GM21528 (cell line): ENCODE measurements around the gene SPAG6.
A peak's percentile ranks its signal among the peaks of the same experiment; 100 is the strongest.

Experiments used
- ATAC-seq: cut with Tn5 transposase; IDR thresholded peaks from one replicate; pipeline ENCODE4 v1.9.1; 2021; ENCODE audit warnings: mild to moderate bottlenecking, moderate library complexity; ENCODE audit not compliant: unreplicated experiment, low FRiP score

The SPAG6 gene

DNA sequence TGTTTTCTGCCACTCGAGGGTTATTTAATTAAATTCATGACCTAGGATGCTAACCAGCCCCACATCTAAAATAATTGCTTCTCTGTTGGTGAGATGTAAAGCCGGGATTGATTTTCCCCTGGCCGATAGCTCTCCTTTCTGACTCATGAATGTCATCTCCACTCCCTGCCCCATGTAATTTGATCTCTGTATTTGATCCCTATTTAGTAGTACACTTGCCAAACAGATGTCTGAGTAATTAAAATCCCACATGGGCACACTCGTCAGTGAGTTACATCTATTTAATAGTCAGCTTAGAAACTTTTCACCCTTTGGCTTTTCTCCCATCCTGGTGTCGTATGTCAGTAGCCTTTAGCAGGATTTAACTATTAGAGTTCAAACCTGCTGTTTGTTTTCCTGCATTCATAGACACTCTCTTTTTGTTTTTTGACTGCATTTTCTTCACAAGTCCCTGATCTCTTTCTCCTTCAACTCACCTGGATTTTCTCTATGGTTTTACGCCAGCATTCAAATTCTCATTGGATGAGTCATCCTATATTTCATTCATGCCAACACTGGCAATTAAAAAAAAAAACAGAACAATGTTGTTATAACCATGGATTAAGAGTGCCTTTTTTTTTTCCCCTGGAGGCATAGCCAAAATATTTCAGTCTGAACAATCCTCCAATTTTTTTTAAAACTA is 82.7 kb downstream of the SPAG6 start:
- ATAC-seq: no peak

DNA sequence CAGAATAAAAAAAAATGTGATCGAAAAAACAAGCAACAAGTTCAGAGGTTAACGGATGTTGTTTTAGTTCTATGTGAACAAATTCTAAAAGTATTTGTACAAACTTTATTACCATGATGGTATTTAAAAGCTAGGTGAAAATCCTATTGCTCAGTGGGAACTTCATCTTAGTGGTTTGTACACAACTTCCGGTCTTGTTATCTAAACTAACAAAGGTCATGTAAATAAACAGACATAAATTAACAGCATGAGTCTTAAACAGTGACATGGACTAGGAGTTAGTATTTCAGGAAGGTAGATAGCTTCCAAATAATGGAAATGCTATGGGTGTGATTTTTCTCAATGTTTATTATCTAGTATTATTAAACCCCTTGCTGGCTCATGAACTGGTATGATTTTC is 83.8 kb downstream of the SPAG6 start:
- no peak for ATAC-seq

DNA sequence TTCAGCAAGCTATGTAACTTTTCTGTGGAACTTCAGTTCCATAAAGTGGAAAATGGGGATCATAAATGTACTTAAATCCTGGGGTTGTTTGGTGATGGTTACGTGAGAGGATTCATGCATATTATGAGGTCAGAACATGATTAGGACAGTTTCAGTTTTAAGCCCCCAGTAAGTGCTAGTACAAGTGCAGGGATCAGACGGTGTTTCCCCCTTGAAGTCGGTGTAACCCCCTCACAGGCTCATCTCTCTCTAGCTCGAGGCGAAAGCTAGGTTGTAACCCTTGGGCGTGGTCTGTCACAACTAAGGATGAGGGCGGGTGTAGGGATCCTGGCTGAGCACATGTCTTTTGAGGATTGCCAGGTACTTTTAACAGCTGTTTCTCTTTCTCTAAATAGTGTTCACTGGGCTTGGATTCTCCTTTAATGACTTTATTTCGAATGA is 84.7 kb downstream of the SPAG6 start:
- ATAC-seq: no peak

DNA sequence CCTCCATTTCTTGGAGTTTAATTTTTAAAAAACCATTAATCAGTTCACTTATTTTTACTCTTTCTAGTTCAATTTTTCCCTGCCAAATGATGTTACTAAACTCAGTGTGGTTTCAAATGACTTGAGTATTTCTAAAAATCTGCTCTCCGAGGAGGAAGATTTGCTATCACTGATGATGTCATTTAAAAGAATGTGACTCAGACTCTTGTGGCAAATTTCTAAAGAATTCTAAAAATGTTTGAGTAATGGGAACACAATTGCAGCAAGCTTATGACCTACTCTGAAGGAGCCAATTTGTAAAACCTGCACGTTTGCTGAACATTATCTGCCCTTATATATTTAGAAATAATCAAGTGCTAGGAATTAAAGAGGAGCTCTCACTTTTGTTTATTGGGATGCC is 88.6 kb downstream of the SPAG6 start:
- ATAC-seq: no peak

DNA sequence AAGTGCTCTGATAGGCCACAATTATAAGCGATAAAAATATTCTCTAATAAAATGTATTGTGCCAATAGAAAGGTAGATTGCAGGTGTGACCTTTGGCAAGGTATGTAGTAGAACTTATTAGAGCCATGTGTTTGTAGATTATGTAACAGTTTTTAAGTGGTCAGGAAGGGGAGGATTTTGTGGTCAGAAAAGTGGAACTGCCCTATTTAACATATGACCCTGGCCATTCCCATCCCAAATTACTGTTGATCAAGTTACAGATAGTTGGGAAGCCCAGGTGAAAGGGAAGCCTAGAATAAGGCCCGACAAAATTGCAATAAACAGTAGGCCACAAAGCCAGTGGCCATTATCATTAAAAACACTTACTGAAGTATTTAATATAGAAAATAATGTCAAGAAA is 89.2 kb downstream of the SPAG6 start:
- ATAC-seq: no peak

DNA sequence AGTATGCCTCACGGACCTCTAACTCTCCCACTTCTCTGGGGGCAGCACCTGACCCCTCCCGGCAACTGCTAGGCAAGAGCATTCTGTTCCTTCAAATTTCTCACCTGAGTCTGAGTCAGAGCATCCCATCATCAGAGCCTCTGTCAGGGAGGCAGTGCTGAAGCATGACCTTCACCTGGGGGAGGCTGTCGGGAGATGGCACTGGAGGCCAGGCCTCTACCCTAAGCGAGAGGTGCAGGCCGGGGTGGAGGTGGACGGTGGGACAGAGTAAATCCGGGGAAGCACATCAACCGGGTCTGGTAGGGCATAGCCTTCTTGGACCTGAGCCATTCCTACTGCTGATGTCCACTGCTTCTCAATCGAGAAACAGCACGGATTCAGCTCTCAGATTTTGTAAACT is 90.4 kb downstream of the SPAG6 start:
- no peak for ATAC-seq

DNA sequence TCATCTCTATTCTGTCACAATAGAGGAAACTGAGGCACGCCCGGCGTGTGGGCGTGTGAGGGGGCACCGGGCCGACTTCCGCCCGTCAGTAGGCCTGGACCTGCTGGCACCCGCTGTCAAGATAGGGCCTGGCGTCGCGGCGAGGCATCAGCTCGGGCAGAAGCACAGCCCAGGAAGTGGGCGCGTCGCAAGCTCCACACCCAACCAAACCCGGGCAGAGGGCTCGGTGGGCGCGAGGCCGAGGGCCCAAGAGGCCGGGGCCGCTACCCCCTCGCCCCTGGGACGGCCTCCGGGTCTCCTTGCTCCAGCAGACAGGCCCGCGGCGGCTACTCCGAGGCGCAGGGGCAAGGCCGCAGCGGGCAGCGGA is 91.2 kb downstream of the SPAG6 start:
- ATAC-seq: peak; percentile 43

DNA sequence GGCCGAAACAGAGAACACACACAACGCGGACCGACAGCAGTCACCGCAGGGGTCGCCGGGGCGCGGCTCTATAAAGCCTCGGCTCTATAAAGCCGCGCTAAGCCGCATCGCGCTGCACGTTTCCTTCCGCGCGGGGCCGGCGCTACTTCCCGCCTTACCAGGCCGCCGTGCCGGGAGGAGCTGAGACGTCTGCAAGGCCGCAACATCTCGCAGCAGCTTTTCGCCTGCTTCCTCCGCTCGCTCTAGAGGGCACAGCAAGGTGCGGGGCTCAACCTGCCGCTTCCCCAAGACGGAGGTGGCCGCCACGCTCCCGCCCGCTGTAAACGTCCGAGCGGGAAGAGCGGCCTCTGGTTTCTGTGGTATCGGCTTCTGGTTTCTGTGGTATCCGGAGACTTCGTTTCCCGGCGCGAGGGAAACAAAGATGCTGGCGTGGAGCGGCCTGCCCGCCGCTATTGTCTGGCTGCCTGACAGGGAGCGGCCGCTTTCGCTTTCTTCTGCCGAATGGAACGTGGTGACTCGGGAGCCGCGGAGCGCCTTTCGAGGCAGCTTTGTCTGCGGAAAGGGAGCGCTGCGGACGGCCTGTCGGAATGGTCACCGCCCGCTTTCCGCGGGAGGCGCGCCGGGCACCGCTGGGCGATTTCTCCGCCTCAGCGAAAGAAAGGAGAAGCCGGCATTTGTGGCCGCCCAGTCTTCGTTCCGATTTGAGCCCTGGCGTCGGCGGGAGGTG is 91.8 kb downstream of the SPAG6 start:
- ATAC-seq: peak; percentile 80

DNA sequence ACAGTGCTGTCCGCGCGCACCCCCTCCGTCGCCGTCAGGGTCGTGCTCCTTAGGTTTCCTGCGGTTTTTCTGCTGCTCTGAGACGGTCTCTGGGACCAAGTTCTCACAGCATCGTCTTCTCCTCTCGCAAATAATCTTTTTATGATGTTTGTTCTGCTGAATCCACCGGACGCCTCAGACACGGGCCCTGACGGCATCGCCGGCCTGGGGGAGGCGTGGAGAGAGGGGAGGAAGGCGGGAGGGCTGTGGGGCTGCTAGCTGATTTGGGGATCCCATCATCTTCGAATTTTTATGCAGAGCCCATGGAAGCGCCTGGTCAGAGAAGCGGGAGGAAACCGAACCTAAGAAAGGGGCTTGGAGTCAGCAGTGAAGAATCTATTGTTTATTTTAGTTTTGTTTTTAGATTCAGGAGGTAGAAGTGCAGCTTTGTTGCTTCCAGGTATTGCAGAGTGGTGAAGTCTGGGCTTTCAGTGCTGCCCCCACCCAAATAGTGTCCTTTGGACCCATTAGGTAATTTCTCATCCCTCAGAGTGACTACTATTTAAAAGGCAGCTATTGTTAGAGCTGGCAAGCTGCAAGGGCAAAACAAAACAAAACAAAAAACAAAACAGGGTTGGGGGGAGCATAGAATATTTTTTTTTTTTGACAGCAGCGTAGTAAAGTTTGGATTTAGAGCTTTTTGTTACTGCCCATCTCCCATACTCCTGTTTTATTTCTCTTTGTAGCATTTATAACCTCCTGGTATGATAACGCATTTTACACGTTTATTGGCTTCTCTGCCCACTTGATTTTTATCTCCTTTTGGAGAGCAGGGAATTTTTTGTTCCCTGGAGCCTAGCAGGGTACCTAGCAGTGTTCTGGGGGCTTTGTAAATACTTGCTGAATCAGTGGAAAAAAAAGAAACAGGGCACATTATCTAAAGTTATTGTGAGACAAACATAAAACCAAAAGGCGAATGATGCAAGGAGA is 92.6 kb downstream of the SPAG6 start:
- peak; percentile 27 for ATAC-seq

DNA sequence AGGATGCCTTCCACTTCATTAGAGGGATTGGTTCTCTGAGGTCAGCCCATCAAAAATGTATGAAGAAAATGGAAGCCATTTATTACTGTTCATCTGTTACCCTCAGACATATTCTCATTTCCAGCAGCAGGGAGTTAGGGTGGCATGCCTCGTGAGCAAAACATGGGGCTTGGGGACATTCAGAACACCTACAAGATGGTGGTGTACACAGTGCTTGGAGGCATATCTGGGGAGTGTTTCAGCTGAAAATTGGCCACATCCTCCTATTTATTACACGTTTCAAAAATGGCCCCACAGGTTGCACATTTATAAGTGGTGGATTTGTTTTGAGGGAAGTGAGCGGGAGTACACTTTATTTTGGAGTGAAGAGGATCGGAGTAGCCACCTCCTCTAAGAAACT is 93.4 kb downstream of the SPAG6 start:
- no peak for ATAC-seq

DNA sequence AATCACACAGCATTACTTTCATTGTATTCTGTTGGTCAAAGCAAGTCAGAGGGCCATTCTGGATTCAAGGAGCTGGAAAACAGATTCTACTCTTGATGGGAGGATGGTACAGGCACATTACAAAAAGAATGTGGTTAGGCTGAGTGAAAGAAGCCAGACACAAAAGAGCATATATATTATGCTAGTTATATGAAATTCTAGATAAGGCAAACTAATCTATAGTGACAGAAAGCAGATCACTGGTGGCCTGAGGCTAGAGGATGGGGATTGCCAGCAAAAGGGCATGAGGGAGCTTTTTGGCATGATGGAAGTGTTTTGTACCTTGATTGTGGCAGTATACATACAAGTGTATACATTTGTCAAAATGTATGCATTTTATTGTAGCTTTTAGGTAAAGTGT is 96.8 kb downstream of the SPAG6 start:
- ATAC-seq: no peak

DNA sequence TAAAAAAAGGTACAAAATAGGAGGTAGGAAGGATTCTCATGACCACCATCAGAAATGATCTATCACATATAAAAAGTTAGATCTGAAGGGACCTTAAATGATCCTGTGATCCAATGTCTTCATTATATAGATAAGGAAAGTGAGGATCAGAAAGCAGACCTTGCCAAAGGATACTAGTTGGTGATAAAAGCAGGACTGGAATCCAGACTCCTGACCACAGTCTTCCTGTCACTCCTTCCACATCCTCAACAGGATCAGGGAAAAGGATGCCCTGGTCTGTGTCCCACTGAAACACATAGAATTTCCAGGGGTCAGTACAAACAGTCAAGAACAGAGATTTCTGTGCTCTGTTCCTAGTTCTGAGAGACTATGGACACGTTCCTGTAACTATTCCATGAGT is 97.2 kb downstream of the SPAG6 start:
- ATAC-seq: no peak

DNA sequence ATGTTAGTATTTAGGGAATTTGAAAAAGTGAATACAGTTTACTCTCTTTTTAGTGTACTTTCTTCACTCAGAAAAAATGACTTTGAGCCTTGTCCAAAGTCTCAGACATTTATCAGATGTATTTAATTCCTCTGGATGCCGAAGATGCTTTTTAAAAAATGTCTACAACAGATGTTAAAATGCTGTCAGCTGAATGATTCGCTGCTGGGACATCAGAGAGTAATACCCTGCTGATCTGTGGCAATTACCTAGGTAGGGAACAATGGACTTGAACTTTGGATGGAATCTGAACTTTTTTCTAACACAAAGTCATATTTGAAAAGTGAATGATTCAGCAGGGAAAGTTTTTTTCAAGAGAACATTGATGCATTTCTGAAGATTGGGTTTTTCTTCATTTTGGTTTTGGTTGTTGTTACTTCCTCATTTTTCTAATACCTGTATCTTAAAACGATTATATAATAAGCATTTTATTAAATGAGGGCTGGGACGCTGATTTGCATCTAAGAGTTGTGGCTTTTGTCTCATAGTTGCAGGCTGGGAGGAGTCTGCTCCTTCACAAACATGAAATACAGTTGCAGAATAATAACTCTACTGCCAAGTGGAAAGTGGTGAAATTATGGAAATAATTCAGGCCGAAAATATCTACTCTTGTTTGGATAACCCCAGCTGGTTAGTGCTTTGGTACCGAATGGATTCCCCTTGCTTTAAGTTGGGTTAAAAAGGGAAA is 98.0 kb downstream of the SPAG6 start:
- no peak for ATAC-seq

DNA sequence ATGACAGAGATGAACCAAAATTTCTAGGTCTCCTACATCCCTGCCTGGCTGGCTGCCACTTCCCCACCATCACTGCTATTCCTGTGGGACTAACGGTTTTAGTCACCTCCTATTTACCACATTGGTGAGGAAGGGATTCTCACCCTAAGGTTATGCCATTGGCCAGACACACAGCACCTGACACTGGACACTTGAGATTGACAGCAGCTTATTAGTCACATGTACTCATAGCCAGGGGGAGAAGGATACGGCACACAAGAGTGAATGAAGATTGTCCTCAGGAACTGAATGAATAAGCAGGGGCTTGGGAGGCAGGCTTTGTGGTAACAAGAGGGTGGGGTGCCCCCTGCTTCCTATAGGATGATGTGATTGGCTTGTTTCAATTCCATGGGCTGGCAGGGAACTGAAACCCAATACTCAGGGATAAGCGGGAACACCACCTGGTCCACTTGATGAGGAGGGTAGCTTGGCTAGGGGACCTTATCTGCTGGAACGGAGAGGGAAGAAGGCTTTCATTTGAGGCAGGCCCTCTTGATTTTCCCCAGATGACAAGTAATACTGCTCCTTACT is 99.0 kb downstream of the SPAG6 start:
- ATAC-seq: no peak

DNA sequence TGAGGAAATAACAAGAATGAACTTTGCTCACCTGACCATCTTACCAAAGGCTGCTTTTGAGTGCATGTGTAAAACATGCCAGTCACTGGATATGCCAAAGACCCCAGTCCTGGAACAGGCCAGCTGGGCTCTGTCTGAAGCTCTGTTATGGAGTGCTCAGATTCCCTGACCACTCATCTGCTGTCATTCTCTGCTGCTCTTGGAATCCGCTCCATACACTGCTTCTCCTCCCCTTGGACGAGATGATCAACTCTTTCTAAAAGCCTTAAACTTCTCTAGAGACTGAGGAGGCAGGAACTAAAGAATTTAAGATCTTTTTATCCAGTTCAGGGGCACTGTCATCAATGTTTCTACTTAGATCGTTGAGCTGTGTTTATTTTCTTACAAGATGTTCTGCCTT is 100.2 kb downstream of the SPAG6 start:
- ATAC-seq: no peak

DNA sequence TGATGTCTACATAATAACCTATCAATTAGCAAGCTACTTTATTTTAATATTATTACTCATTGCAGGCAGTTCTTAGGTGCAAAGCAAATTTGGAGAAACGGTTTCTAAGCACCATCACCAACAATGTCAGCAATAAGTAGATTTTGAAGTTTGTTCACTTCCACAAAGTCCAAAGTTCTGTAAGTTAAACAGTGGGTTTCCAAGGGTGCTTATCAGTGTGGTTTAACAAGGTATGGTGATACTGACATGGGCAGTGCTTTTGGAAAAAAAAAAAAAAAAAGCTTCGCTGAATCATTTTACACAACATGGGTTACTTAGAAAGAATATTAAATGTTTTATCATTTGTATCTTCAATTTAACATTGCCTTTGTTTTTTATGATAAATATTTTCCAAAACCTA is 101.8 kb downstream of the SPAG6 start:
- no peak for ATAC-seq

DNA sequence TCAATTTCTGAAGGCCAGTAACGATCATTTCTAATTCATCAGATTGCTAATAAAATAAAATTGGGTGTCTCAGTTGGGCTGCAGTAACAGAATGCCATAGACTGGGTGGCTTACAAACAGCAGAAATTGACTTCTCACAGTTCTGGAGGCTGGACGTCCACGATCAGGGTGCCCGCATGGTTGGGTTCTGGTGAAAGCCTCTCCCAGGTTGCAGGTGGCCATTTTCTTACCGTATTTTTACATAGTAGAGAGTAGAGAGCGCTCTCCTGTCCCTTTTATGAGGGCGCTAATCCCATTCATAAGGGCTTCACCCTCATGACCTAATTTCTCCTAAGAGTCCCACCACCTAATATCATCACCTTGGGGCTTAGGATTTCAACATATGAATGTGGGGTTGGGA is 106.0 kb downstream of the SPAG6 start:
- no peak for ATAC-seq

DNA sequence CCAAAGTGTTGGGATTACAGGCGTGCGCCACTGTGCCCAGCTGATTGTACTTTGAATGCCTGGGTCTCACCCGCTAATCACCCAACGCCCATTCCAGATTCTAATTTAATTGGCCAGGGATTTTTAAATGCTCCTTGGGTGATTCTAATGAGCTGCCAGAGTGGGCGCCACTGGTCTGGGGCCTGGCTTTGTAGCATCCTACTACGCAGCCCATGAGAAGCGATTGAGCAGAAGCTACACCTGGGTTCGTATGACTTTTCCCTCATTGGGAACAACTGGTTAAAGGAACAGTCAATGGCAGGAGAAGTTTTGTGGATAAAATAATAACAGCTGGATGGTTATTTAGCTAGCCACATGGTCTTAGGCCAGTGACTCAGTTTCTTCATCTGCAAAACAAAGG is 108.0 kb downstream of the SPAG6 start:
- ATAC-seq: no peak

DNA sequence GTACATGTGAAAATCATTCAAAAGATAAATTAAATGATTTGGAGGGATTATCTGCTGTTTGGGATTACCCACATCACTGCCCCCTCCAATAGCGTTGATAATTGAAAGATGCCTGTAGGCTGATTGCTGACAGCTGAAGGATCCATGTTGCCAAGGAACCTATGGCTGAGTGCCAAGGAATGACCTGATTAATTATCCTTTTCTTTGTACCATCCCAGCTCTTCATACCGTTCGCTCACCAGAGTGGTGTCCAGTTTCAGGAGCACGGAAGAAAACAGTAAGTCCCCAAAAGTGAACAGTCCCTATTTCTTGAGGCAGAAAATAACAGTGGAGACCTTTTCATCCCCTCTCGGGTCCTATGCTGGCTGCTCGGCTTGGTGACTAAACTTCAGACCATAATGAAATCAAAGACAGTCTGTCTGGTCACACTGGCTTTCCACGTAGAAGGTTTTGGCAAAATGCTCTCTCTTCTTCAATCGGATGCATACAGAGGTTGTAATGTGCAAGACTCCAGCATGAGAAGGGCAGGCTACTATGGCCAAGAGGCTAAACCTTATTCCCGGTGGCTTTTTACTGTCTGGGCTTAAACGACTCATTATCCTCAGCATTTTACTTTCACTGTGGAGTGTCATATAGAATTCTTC is 108.8 kb downstream of the SPAG6 start:
- ATAC-seq: no peak

DNA sequence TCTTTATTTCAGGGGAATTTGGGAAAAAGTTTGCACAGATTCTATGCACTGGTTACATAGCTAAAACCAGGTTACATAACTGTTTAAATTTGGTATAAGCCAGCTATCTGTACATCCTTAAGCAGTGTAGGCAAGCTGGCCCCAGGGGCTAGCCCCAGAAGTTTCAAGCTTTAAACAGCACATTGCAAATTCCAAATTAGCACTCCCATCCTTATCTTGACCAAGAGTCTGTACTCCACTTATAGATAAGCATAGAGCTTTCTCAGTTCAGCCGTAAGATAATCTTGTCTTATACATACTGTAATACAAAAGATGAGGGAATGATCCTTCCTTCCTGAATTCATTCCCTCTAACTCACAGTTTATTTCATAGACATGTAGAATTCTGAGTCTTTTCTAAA is 109.3 kb downstream of the SPAG6 start:
- no peak for ATAC-seq
